Activated CD4-positive, alpha-beta T cell treated with anti-CD3 and anti-CD28 coated beads, Interleukin-2, amount 50 U/mL, for 24 hours (primary cell): ENCODE results near the gene ADK.
"Not testable (repeated sequence)": the region's sequence is repeated elsewhere in the genome, so short reads cannot be mapped to it uniquely, and the experiment has no call there.

Experiments used
- DNase-seq, 2 donors: peaks; one replicate each; pipeline ENCODE4 v3.0.0-alpha.2; 2020; ENCODE audit warnings: low read depth in 1 of 2, low spot score in 1 of 2

The ADK gene

DNA sequence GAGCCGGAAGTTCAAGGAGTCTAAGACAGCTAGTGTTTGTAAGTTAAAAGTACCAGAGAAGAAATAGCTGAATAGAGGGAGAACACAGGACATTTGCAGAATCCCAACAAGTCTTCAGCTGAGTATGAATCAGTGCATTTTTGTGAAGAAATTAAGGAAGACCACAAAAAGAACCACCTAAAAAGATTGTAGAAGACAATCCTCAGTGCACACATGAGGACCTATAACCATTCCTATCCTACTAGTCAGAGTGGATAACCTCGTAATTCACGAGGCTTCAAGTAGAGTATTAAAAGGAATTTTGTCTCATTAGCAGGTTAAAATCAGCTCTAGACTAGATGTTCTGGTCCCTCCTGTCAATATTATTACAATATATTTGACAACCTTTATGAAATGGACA, 380.0 kb downstream of the ADK start:
- DNase-seq = no peak

DNA sequence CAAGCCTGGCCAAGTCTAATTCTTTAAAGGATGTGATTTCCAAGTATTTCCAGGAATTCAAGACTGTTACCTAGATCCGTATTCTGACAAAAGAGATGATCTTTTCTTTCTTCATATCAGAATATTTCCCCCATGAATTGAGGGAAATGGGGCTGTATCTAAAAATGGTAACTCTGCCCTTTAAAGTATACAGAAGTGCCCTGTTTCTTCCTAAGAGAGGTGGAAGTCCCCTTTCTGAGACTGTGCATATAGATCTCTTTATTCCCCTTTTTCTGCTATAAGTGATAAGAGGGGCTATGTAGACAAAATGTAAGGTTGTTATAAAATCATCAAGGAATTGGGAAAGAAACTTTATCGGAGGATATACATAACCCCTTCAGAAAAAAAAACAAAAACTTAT, 388.3 kb downstream of the ADK start:
- no peak for DNase-seq

DNA sequence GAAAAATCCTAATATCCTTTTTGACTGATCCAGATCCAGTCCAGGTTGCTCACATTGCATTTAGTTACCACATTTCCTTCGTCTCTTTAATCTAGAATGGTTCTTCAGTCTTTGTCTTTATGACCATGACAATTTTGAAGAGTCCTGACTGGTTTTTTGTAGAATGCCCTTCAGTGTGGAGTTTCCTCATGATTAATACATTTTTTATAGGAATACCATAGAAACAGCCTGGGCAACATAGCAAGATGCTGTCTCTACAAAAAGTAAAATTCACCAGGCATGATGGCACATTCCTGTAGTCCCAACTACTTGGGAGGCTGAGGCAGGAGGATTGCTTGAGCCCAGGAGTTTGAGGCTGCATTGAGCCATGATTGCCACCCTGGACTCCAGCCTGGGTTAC, 390.4 kb downstream of the ADK start:
- DNase-seq = no peak

DNA sequence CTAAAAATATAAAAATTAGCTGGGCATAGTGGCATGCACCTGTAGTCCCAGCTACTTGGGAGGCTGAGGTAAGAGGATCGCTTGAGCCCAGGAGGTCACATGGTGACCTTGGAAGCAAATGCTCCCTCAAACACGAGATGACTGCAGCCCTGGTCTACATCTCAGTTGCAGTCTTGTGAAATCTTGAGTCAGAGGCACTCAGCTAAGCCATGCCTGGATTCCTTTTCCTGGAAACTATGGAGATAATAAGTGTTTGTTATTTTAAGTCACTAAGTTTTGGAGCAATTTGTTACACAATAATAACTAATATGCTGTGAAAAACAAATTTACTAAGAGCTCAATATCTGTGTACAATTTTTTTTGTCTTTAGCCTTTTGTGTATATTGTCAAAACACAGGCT, 391.1 kb downstream of the ADK start:
- DNase-seq = no peak

DNA sequence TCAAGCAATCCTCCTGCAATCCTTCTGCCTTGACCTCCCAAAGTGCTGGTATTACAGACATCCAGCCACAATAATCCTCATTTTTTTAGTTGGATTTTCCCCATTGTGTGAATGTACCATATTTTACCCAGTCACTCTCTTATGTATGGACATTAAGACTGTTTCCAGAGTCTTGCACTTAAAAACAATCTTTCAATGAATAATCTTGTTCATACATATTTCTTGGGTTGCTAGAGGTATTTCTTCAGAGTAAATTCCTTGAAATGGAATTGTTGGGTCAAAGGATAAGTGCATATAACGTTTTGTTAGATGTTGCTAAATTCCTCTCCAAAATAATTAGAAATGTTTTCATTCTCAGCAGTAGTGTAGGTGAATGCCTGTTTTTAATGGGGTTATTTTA, 392.3 kb downstream of the ADK start:
- DNase-seq = no peak

DNA sequence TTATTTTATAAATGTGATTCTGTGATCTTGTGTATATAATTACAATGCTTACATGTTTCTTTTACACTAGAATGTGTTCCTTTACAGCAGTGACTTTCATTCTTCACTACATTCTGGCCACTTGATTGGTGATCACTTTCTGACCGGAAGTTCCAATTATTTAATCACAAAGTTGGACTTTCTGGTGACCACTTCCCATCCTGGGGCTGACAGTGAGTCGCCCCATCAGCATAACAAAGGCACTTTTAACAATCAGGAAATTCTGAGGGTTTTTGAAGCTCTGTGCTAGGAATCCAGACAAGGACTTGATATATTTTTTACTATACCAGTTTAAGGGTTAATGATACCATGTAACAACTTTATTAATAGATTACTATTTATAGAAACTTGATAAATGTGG, 393.1 kb downstream of the ADK start:
- no peak for DNase-seq

DNA sequence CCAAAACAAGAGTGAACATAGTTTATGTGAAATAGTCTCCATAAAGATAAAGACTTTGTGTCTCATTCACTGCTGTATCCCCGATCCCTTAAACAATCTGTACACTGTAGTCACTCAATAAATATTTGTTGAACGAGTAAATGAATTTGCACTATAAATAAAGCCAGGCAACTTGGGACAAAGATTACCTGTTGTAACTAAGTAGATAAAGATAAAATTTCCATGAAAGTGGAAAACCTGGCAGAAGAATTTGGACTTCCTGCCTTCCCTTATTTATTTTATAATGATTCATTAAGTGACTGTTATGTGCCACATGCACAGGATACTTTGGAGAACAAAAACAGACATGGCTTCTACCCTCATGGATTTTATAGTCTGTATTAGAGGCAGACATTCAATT, 397.7 kb downstream of the ADK start:
- DNase-seq = no peak

DNA sequence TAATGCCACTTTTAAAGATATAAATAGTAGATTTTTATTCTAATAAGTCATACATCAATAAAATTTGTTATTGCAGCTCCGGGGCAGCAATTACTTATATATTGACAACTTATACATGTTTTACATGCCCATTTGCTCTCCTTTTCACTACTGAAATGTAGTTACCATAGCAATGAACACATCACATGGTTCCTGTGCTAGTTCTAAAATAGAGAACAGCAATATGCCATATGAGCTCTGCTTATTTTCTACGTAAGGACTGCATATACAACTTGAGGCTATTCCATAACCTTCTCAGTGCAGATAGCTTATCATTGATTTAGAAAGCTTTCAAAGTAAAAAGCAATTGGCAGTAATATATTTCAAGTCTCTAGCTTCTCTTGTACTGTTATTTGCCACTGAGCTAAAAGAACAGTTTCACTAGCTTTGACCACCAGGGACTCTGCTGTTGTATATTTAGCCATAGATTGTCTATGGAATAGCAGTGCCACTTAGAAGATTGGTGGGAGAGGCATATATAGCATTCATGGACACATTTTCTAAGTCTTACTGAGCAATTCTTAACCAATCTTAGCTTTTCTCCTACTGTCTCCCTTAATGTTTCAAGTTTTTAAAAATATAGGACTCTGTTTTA, 405.2 kb downstream of the ADK start:
- DNase-seq = no peak

DNA sequence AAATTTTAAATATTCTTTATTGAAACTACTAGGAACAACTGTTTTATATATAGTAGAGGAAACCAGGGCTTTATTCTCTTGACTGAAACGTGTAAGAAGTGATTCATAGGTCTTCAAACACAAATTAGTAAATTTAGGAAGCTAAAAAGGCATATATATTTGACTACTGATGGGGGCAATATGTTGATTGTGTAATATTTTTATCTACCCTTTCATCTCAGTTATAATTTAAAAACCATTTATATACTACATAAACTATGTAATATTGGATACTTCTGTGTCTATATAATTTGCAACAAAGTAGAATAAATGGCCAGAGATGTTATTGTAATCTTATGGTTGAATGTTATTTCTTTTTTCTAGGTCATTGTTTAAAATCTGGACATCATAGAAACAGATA, 406.1 kb downstream of the ADK start:
- DNase-seq = no peak

DNA sequence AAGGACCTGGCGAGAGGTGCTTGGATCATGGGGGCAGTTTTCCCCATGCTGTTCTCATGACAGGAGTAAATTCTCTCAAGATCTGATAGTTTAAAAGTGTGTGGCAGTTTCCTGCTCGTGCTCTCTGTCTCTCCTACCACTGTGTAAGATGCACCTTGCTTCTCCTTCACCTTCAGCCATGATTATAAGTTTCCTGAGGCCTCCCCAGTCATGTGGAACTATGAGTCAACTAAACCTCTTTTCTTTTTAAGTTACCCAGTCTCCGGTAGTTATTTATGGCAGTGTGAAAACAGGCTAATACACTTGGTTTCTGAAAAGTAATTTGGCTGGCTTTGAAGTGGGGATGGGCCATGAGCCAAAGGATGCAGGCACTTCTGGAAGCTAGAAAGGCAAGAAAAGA, 407.4 kb downstream of the ADK start:
- DNase-seq = no peak

DNA sequence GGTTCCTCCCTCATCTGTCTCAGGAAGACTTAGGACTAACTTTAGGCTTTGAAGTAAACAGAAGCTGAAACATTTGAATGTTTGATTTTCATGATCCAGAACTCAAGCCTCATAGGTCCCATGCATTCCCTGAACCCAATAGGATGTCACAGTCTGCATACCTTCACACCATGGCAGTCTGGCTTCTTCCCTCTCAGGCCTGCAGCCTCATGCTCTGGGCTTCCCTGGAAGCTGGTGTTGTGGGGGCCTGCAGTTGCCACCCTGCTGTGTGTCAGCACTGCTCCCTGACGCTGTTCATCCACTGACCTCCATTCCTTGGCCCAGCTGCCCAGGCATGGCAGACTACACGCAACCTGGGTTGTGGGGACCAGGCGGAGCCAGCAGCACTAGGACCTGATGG, 407.9 kb downstream of the ADK start:
- DNase-seq = no peak

DNA sequence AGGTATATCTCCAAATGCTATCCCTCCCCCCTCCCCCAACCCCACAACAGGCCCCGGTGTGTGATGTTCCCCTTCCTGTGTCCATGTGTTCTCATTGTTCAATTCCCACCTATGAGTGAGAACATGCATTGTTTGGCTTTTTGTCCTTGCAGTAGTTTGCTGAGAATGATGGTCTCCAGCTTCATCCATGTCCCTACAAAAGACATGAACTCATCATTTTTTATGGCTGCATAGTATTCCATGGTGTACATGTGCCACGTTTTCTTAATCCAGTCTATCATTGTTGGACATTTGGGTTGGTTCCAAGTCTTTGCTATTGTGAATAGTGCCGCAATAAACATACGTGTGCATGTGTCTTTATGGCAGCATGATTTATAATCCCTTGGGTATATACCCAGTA, 417.9 kb downstream of the ADK start:
- not testable (repeated sequence) for DNase-seq

DNA sequence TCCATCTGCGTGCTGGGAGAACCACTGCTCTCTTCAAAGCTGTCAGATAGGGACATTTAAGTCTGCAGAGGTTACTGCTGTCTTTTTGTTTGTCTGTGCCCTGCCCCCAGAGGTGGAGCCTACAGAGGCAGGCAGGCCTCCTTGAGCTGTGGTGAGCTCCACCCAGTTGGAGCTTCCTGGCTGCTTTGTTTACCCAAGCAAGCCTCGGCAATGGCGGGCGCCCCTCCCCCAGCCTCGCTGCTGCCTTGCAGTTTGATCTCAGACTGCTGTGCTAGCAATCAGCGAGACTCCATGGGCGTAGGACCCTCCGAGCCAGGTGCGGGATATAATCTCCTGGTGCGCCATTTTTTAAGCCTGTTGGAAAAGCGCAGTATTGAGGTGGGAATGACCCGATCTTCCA, 422.5 kb downstream of the ADK start:
- DNase-seq = not testable (repeated sequence)

DNA sequence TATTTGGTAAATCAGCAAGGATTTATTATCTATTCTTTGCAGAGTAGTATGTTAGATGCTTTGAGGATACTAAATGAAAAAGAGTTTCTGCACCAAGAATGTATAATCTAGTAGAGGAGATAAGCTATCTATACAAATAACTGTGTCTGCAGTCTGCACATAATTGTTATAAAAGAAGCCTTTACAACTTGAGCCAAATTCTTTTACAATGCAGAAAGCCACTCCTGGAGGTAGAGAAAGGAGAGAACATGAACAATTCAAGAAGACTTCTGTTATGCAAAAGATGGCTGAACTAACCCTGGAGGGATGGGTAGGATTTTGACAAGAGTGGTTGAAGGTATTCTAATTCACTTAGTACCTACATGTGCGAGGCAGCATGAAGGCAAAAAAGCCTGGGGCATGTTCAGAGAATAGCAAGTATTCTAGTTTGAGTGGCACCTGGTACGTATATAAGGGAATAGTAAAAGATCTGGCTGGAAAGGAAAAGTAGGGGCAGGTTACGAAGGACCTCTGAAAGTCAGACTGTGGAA, 424.2 kb downstream of the ADK start:
- no peak for DNase-seq

DNA sequence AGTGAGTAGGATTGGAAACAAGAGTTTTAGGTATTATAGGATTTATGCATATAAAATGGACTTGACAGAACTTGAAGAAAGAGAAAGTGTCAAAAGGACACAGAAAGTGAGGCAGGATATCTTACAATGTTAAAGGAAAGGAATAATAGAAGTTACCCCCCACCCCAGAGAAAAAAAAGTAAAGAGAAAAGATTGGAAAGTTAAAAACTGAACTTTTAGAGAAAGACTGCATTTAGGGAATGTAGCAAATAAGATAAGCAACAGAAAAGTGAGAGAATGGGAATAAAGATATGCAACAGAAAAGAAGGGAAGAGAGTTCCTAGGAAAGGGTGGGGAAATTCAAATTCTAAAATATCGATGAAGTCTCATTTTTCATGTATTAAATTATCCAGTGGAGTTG, 424.9 kb downstream of the ADK start:
- DNase-seq = no peak

DNA sequence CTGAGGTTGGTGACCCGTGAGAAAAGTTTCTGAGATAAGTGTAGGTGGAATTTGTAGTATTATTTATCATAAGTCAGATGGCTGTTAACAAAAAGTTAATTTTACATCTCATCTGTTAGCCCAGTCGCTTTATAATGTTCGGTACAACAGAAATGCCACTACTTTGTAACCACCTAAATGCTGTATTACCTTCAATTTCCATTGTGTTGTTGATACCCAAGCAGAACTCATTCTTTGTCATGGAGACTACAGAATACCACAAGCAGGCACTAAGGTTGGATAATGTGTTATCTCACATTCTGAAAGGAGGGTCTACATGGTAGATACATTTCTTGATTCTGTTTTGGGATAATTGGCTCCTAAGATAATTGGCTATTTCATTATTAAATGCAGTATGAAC, 425.6 kb downstream of the ADK start:
- no peak for DNase-seq

DNA sequence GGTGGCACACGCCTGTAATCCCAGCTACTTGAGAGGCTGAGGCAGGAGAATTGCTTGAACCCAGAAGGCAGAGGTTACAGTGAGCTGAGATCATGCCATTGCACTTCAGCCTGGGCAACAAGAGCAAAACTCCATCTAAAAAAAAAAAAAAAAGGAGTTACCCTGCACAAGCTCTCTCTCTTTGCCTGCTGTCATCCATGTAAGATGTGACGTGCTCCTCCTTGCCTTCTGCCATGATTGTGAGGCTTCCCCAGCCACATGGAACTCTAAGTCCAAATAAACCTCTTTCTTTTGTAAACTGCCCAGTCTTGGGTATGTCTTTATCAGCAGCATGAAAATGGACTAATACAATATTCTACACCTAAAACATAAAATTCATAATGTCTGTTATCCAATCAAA, 429.4 kb downstream of the ADK start:
- DNase-seq = not testable (repeated sequence)

DNA sequence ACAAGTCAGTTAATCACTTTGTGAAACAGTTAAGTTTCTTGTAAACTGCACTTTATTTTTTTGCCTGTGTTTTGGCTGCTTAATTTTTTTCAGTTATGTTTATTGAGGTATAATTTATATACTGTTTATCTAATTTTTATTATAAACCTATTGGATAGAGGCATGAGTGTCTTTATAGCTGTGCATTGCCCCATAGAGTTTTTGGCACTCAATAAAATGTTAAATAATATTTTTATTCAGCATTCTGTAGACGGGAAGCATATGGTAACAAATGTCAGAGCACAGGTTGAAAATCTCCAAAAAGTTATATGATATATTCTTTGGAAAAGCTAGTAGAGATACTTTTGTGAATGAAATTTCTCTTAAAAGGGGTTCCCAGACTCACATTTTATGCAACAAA, 431.5 kb downstream of the ADK start:
- DNase-seq = no peak

DNA sequence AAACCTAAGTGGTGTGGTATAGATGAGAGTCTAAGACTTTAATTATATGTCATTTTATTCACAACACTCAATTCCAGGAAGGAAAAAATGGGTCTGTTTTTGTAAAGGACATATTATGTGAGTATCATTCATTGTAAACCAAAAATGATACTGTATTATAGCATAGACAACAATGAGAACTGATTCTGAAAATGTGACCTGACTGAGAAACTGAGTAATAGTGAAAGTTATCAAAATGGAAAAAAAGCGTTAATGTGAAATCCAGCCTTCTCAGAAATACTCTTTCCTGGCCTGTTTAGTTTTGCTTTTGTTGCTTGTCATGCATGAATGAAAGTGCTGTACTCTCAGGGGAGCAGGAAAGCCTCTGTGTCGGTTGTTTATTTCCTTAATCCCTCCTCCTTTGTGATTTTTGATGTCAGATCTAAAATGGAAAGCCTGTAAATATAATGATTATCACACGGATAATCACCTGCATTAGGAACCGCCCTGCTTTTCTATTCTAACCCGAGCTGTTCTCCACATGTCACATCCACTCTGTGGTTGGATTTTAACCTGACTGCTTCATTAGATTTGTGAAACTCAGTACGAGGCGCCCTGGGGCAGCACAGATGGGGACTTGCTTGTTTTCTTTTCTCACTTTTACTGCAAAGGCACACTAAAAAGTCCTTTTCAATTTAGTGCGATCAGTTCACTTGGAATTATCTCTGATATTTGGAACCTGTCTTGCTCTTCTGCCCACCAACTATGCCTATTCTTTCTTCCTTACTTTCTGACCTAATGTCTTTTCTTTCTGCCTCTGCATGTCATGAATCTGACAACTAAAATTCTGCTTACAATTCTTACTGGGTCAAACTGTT, 434.4 kb downstream of the ADK start:
- DNase-seq = peak in 1 of 2 donors; percentile 53

DNA sequence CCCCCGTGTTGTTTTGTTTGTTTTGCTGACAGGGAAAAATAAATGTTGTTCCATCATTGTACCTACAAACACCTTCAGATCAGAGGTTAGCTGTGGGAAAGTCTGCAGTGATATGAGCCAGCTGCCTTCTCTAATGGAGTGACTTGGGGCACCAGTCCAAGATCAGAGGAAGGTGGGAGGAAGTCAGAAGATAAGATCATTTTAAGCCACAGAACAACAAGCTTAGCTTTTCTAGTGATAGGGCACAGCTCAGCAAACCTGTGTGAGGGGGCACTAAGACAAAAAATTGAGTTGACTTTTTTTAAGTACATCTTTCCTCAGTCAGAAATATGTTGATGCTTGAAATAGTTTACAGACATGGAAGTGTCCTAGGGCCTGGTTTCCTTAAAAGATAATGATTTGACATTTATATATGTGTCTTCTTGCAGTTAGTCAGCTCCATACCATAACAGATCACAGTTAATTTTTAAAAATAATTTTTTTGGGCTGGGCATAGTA, 435.1 kb downstream of the ADK start:
- DNase-seq = peak in 1 of 2 donors; percentile 30

DNA sequence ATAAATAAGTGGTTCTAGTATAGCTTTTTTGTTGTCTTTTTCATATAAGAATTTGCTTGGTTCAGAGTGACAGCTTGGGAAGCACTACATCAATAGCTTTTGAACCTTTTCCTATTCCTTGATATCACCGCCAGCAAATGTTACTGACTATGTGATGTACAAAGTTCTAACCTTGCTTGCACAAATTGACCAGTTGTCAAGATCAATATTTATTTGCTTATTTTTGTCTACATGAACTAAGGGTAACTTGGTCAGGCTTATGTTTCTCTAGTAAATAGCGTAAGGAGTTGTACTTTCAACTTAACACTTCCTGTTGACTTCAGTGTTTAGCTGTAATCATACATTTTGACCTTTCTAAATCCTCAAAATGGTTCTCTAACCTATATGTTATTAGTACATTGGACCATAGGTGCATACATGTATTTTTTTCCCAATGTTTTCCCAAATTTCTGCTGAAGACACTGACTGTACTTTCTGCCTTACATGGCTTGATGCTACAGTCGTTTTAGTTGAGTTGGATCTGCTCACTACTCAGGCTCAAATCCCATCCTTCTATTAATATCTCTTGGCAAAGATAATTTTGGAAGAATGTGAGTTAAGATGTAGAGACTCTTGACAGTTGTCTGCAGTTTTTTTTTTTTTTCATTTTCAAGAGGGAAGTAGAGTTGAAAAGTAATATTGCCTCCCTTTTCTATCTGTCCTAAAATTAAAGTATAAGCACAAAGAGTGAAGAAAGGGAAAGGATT, 436.3 kb downstream of the ADK start:
- no peak for DNase-seq

DNA sequence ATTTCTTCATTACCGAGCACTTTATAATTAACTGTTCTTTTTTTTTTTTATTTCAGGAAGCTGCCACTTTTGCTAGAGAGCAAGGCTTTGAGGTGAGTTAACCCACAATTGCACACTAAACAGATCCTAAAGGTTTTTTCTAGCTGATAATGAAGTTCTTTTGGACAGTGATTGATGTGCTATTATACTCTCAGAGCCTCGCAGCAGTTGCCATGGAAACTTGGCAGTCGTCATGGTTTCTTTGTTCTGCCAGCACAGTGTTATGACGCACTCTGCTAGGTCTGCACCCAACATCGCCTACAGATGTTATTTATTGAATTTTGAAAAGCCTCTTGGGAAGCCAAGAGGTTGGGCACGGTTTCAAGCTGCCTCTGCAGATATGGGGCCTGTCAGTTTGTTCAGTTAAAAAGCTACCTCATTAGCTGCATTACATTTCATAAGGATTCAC, 438.2 kb downstream of the ADK start:
- peak; percentile 49 to 83 for DNase-seq
